MM.1S (cell line): ENCODE measurements around the gene SLC25A40.

ENCODE experiments used
- DNase-seq: peaks from one replicate; pipeline ENCODE4 v3.0.0-alpha.2; 2015
- H2AFZ ChIP-seq: fragments of 300-600 bp; sonication (generic); 2 replicates; pipeline ENCODE4 v1.6.0; 2016; ENCODE audit warnings: antibody characterized with exemption, low read length
- H3F3A ChIP-seq: fragments of 300-600 bp; sonication (generic); 2 replicates; pipeline ENCODE4 v1.6.1; 2016; ENCODE audit warnings: mild to moderate bottlenecking, antibody characterized with exemption, low read length, moderate library complexity, mixed read lengths; ENCODE audit not compliant: insufficient read depth
- H3K27ac ChIP-seq: fragments of 300-600 bp; sonication (generic); 2 replicates; pipeline ENCODE4 v1.5.1; 2016; ENCODE audit warnings: mild to moderate bottlenecking, low read length
- H3K27me3 ChIP-seq: fragments of 300-600 bp; sonication (generic); replicated peaks from 2 replicates; pipeline ENCODE4 v1.6.0; 2016; ENCODE audit warnings: low read length; ENCODE audit not compliant: insufficient read depth
- H3K36me3 ChIP-seq: fragments of 300-600 bp; sonication (generic); replicated peaks from 2 replicates; pipeline ENCODE4 v1.6.1; 2016; ENCODE audit warnings: mild to moderate bottlenecking, low read length, mixed read lengths; ENCODE audit not compliant: insufficient read depth
- H3K4me1 ChIP-seq: fragments of 300-600 bp; sonication (generic); 2 replicates; pipeline ENCODE4 v1.6.1; 2016; ENCODE audit warnings: low read length, mixed read lengths
- H3K4me2 ChIP-seq: fragments of 300-600 bp; sonication (generic); 2 replicates; pipeline ENCODE4 v1.6.0; 2016; ENCODE audit warnings: low read depth, low read length
- H3K4me3 ChIP-seq: fragments of 300-600 bp; sonication (generic); 2 replicates; pipeline ENCODE4 v1.5.1; 2016; ENCODE audit warnings: low read length, mixed read lengths
- H3K79me2 ChIP-seq: fragments of 300-600 bp; sonication (generic); 2 replicates; pipeline ENCODE4 v1.6.1; 2016; ENCODE audit warnings: mixed run types, low read length, mixed read lengths
- H3K9ac ChIP-seq: fragments of 300-600 bp; sonication (generic); 2 replicates; pipeline ENCODE4 v1.6.1; 2016; ENCODE audit warnings: low read length, mixed read lengths
- H3K9me2 ChIP-seq: fragments of 300-600 bp; sonication (generic); replicated peaks from 2 replicates; pipeline ENCODE4 v1.6.1; 2016; ENCODE audit warnings: mild to moderate bottlenecking, low read length, mixed read lengths; ENCODE audit not compliant: insufficient read depth
- H3K9me3 ChIP-seq: fragments of 300-600 bp; sonication (generic); replicated peaks from 2 replicates; pipeline ENCODE4 v1.6.1; 2016; ENCODE audit warnings: mild to moderate bottlenecking, low read length, mixed read lengths; ENCODE audit not compliant: insufficient read depth
- H4K20me1 ChIP-seq: fragments of 300-600 bp; sonication (generic); 2 replicates; pipeline ENCODE4 v1.6.1; 2016; ENCODE audit warnings: mild to moderate bottlenecking, low read length, moderate library complexity, mixed read lengths; ENCODE audit not compliant: insufficient read depth
- CTCF ChIP-seq: fragments of 300-600 bp; sonication (generic); IDR thresholded peaks from 2 replicates; pipeline ENCODE4 v1.5.1; 2016; ENCODE audit warnings: antibody characterized with exemption, low read length, mixed read lengths
- EZH2 ChIP-seq: fragments of 300-600 bp; sonication (generic); optimal IDR thresholded peaks from 2 replicates; pipeline ENCODE3; 2017; ENCODE audit warnings: low read depth, mild to moderate bottlenecking, antibody characterized with exemption, low read length, mixed read lengths
- EZH2phosphoT487 ChIP-seq: fragments of 300-600 bp; sonication (generic); IDR thresholded peaks from 2 replicates; pipeline ENCODE4 v1.6.1; 2018; ENCODE audit warnings: antibody characterized with exemption, low read length

Gene SLC25A40

GRCh38 chr7:87852306-87852705, 23.9 kb downstream of the SLC25A40 start:
- no peak overlapping the region for H3K27ac ChIP-seq
- no peak overlapping the region for H3K4me3 ChIP-seq

GRCh38 chr7:87850836-87851593, 25.1 kb downstream of the SLC25A40 start:
- Histone ChIP-seq H3K9me3 (no peaks in the 10 kb centered on the region), H2AFZ (no peak overlapping the region), H3F3A (no peaks in the 10 kb centered on the region), H3K4me2 (no peak overlapping the region), H3K27ac (no peak overlapping the region), H3K36me3 (no peaks in the 10 kb centered on the region; the same call in 1 of the 2 replicates), H3K79me2 (no peaks in the 10 kb centered on the region), H3K9ac (no peak overlapping the region), H3K9me2 (no peaks in the 10 kb centered on the region), H3K4me3 (no peak overlapping the region), H3K4me1 (no peaks in the 10 kb centered on the region), H3K27me3 (no peaks in the 10 kb centered on the region), H4K20me1 (no peaks in the 10 kb centered on the region)
- no peak for DNase-seq
- no peak for TF ChIP-seq EZH2phosphoT487
- TF ChIP-seq CTCF, result no peak
- no peak for TF ChIP-seq EZH2

More at GRCh38 chr7:87852306-87852705, 23.9 kb downstream of the SLC25A40 start:
- Histone ChIP-seq H2AFZ (no peak overlapping the region), H3K9me2 (no peaks in the 10 kb centered on the region), H3K79me2 (no peaks in the 10 kb centered on the region), H3K4me2 (no peak overlapping the region), H3K4me1 (no peaks in the 10 kb centered on the region), H4K20me1 (no peaks in the 10 kb centered on the region), H3K9me3 (no peaks in the 10 kb centered on the region), H3F3A (no peaks in the 10 kb centered on the region), H3K27me3 (no peaks in the 10 kb centered on the region), H3K9ac (no peak overlapping the region), H3K36me3 (no peaks in the 10 kb centered on the region; the same call in 1 of the 2 replicates)
- no peak for TF ChIP-seq EZH2
- no peak for TF ChIP-seq EZH2phosphoT487
- no peak for TF ChIP-seq CTCF
- DNase-seq, result no peak

- Histone ChIP-seq H3K4me3 (no peak overlapping the region), H3K79me2 (no peaks in the 10 kb centered on the region), H3K4me1 (peaks cover 10% of the 10 kb centered on the region; the same call in 1 of the 2 replicates), H3K4me2 (no peak overlapping the region), H2AFZ (no peak overlapping the region), H3K9ac (no peak overlapping the region), H3K9me2 (no peaks in the 10 kb centered on the region), H3K27ac (no peak overlapping the region), H3K27me3 (no peaks in the 10 kb centered on the region), H3F3A (0 out of 2 replicates have a peak, but pooled peaks cover 9% of the 10 kb centered on the region), H3K36me3 (peaks cover 3% of the 10 kb centered on the region; the same call in 1 of the 2 replicates), H4K20me1 (no peaks in the 10 kb centered on the region), H3K9me3 (no peaks in the 10 kb centered on the region)
- no peak for DNase-seq
- TF ChIP-seq EZH2phosphoT487 (no peak), EZH2 (no peak), CTCF (no peak)
Measured at GRCh38 chr7:87837597-87837996, 38.6 kb downstream of the SLC25A40 start.
